C1 segment of cervical spinal cord (tissue), 14 donors: ENCODE results near the gene SLC25A34.

Experiments used
- DNase-seq, 14 donors: peaks; one replicate each; lab custom pipeline; 2025; lab: John Stamatoyannopoulos, UW

SLC25A34 gene

DNA sequence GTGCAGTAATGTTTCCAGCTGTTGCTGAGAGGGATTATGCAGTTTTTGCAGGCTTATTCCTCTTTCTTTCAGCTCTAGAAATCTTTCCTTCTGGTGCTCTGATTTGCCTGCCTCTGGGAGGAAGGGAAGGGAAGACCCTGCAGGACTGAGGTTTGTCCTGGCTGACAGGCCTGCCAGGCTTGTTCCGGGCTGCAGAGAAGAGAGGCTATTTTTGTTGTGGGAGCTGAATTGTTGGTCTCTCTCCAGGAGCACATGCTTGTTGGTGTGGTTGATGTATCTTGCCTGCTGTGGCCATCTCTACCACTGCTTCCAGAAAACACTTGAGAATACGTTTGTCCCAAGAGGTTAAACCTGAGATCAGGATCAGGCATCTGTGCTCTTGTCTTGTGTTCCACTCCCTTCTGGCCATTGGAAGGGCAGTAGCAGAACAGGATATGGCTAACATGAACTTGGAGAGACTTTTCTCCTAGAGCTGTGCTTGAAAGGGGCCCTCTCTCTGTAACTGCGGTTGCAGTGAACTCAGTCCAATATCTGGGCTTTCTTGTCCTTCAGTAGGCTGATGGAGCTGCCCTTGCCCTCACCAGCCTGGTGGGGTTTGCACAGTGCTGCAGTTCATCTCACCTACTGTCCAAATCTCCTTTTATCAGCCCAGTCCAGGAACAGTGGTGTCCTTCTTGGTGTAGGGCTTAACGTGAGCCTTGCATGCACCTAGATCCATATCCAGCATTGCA is 21.5 kb upstream of the SLC25A34 start:
- DNase-seq: peak in 10 of 14 donors; percentile 21 to 55 (median 43)

DNA sequence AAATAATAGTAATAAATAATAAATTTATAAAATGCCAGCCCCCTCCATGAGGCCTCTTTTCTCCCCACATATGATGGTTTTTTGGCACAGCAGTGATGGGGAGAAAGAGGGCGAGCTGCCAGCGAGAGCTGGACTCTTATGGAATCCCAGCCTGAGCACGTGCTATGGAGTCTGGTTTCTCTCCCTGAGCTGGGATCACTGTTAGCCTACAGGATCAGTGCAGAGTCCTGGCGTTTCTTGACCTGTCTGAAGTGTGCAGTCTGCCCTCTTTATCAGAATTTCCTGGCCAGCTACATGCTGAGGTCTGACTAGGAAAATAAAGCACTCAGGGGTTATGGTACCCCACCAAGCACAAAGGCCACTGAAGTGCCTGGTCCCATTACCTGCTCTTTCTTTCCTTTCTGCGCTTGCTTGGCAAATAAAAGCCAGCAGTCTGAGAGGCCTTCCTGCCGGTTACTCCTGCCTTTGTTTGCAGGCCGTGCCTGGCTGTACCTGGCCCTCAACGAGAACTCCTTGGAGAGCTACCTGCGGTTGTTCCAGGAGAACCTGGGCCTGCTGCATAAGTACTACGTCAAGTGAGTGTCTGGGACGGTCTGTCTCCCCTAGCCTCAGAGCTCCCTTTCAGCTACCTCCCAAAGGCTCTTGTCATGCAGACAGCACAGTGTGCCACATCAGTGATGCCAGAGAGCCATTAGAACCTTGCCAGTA is 18.5 kb upstream of the SLC25A34 start:
- no peak for DNase-seq

DNA sequence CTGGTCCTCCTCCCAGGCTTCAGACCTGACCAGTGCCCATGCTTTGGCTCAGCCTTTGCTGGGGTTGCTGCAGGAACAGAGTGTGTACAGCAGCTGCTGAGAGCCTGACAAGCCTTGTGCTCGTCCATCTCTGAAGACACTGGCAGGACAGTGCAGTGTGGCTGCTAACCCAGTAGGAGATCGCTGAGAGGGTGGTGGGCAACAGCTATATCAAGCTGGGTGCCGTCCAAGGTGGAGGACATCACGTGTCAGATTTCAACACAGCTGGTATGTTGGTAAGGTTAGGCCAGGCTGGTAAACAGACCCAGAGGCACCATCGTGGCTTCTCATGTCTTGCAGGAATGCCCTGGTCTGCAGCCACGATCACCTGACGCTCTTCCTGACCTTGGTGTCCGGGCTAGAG is 17.9 kb upstream of the SLC25A34 start:
- DNase-seq: no peak

DNA sequence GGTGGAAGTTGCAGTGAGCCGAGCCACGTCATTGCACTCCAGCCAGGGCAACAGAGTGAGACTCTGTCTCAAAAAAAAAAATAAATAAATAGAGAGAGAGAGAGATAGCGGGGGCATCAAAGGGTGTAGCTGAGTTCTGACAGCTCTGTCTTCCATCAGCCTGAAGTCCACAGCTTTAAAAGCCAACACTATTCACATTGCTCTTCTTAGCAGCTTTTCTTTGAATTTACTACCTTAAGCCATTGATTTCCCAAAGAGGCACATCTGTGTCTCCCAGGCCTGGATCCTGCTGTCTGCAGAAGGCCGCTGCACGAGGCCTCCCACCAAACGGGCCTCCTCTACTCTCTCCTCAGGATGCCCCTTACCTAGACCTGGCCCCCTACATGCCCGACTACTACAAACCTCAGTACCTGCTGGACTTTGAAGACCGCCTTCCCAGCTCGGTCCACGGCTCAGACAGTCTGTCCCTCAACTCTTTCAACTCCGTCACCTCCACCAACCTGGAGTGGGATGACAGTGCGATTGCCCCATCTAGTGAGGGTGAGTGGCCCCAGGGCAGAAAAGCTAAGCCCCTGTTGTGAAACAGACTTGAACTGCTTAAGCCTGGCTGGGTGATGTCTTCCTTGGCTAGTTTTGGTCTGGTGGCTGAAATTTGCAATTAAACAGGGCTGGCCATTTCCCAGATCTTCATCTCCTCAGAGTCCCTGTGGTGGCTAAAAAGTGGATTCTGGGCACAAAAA is 16.5 kb upstream of the SLC25A34 start:
- no peak for DNase-seq

DNA sequence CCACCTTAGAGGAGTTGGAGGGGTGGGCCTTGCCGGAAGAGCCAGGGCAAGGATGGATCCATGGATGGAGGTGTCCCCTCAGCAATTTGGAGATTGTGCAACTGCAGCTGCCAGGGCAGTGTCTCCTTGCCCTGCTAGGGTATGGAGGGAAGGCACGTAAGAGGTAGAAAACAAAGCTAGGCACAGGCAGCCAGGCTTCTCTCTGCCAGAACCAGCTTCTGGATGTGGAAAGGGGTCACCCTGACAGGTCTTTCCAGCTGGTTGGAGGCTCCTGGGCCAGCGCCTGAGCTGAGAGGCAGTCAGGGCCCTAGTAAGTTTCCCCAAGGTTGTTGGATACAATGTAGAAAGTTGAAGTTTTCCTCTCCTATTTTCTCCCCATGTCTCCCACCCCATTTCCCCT is 15.2 kb upstream of the SLC25A34 start:
- DNase-seq: no peak

DNA sequence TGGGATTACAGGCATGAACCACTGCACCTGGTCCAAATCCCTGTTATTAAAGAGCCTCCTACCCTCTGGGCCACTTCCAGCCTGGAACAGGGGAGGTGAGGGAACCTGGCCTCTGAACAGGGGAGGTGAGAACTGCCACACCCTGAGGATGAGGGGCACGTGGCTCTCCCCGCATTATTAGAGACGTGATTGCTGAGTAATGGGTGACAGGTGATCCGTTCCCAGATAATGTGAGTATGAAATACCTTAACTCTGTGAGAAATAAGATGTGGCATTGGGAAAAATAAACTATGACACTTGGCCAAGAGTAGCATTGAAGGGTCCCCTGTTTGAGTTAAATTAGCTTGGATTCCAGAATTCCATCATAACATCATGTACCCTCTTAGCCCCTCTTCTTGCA is 13.6 kb upstream of the SLC25A34 start:
- no peak for DNase-seq

DNA sequence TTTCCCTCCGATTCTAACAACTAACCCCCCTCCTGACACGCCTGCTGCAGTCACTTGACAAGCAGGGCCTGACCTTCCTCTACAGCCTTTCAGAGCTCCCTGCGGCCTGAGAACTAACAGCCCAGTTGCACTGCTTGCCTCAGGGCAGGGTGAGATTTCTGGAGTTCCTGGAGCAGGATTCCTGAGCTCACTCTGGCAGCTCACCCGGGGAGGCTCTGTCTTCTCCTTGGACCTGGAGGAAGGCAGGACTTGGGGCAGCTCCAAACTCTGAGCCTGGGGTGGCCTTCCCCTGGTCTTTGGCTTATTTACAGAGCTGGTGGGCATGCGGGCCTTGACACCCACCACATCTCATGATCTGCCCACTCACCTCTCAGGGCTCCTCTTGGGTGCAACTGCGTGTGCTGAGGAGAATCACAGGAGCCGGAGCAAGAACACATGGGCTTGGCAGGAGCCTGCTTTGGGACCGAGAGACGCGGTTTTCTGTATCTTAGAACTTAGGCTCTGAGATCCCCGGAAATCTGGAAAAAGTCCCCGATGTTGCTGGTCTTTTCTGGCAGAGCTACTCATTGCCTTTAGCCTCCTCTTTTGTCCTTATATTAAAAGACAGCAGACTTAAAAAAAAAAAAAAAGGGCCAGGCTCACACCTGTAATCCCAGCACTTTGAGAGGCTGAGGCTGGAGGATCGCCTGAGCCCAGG is 13.1 kb upstream of the SLC25A34 start:
- DNase-seq: no peak

DNA sequence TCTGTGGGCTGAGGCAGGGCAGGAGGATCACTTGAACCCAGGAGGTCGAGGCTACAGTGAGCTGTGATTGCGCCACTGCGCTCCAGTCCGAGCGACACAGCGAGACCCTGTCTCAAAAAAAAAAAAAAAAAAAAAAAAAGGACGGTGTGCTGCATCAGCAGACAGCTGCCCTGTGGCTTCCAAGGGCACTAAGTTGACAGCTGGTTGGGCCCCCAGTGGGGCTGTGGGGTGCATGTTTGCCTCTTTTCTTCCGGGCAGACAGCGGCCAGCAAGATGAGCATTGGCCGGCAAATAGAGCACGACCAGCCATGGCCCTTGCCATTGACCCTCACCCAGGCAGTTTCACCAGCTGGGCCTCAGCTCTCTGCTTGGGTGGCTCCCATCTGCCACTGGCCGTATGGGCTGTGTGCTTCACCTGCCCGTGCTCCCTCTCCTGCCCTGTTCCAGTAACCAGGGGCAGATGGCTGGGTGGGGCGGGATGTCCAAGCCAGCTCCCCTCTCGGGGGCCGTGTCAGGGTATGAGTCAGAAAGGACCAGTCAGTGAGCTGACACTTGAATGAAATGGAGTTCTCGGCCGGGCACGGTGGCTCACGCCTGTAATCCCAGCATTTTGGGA is 12.3 kb upstream of the SLC25A34 start:
- peak in 1 of 14 donors; percentile 58 for DNase-seq

DNA sequence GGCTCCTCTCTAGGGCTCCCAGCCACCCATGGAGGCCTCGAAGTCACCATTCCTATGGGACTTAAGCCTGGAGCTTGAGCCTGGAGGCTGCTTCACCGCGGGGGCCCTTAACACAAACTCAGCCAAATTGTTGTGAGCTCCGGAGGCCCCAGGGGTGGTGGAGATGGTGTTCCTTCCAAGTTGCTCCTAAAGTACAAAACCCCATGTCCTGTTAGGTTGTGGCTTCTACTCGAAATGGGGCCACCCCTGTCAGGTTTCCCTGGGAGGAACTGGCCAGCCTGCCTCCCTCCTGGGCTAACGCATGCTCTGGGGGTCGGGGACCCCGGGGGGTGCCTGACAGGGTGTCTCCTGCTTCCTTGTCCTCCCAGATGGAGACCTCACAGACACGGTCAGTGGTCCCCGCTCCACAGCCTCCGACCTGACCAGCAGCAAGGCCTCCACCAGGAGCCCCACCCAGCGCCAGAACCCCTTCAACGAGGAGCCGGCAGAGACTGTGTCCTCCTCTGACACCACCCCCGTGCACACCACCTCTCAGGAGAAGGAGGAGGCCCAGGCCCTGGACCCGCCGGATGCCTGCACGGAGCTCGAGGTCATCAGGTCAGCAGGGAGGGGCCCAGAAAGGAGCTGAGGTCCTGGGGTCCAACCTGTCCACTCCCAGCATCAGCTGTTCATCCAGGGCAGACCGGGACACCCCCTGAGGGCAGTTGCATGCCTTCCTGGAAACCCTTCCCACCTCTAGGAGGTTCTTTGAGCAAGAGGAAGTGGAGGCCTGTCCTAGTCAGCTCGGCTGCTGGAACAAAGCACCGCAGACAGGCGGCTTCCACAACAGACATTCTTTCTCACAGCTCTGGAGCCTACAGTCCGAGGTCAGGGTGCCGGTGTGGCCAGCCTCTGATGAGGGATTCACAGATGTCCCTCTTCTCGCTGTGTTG is 10.8 kb upstream of the SLC25A34 start:
- DNase-seq: no peak

DNA sequence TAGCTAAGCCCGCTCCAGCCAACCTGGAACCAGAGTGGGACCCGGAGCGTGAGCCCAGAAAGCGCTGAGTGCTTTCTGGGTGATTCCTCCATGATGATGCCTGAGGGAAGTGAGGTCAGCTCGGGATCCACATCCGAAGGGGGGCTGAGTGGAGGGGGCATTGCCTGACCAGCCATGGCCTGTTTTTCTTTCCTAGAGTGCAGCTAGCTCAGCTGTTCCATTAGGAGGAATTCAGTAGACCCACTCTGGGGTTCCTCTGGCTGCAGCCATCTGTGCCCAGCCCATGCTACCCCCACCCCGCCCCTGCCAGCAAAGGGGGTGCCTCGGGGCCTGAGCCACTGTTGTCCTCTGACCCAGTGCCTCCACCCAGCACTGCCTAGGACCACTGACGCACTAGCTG is 9.6 kb upstream of the SLC25A34 start:
- DNase-seq: no peak

DNA sequence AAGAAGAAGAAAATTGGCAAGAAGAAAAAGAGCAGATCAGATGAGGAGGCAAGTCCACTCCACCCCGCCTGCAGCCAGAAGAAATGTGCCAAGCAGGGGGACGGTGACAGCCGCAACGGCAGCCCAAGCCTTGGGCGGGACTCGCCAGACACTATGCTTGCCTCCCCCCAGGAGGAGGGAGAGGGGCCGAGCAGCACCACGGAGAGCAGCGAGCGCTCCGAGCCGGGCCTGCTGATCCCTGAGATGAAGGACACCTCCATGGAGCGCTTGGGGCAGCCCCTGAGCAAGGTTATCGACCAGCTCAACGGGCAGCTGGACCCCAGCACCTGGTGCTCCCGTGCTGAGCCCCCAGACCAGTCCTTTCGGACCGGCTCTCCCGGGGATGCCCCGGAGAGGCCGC is 9.0 kb upstream of the SLC25A34 start:
- DNase-seq: no peak

DNA sequence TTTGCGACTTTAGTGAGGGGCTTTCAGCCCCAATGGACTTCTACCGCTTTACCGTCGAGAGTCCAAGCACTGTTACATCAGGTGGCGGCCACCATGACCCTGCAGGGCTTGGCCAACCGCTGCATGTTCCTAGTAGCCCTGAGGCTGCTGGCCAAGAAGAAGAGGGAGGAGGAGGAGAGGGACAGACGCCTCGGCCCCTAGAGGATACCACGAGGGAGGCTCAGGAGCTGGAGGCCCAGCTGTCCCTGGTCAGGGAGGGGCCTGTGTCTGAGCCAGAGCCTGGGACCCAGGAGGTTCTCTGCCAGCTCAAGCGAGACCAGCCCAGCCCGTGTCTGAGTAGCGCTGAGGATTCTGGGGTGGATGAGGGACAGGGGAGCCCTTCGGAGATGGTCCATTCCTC is 8.6 kb upstream of the SLC25A34 start:
- DNase-seq: no peak

DNA sequence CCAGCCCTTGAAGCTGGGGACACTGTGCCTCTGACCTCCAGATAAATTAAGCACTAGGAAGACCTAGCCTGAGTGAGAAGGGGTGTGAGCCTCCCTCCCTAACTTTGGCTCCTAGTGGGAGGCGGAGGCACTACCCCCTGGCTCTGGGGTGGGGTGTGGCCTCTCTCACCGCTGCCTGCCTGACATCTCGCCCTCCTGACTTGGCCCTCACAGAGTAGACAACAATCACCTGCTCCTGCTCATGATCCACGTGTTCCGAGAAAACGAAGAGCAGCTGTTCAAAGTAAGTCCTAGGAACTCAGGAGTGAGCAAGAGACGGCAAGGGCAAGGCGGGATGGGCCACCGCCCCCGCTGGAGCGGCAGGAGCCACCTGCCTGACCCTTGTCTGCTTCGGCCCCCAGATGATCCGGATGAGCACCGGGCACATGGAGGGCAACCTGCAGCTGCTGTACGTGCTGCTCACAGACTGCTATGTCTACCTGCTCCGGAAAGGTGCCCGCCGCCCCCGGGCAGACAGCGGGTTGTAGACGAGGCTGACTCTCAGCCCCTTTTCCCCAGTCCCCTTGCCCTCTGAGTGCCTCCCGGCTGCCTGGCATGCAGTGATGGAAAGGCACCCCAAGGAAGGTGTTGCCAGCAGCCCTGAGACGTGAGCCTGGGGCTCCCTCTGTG is 8.1 kb upstream of the SLC25A34 start:
- DNase-seq: no peak

DNA sequence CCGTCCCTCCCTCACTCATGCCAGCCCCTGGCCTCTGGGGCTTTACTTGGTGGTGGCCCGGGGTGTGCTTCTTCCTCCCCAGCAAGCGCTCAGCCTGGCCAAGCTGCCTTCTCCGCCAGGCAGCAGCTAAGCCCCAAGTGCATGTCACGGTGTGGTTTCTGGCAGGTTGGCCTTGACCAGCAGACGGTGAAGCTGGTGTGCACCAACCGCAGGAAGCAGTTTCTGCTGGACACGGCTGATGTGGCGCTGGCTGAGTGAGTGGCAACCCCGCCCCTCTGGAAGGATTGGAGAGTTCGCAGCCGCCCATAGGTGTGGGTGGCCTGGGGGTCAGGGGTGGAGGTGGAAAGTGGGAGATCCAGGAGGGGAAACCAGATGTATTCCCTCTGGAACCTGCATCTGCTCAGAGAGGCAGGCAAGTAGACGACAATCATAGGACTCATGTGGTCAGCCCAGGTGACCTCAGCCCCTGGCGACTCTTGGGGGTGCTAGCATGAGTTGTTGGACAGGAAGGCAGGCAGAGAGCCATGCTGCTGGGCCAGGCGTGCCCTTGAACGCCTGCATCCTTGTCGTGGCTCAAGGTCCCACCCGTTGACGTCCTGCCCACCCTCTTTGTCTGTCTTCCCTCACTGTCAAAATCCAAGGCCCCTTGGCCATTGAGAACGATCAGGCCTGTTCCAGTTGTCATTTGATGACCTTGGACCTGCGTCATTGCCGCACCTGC is 7.0 kb upstream of the SLC25A34 start:
- no peak for DNase-seq

DNA sequence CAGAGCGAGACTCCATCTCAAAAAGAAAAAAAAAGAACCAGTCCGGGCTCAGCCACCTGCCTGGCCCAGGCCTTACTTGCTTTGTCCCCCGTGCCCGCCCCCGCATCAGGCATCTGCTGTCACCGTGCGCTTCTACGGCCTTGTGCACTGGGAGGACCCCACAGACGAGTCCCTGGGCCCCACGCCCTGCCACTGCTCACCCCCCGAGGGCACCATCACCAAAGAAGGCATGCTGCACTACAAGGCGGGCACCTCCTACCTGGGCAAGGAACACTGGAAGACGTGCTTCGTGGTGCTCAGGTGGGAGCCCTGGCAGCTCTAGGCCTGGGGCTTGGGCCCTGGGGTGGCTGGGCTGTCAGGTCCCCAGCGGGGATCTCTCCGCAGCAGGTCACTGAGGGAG is 5.6 kb upstream of the SLC25A34 start:
- no peak for DNase-seq

DNA sequence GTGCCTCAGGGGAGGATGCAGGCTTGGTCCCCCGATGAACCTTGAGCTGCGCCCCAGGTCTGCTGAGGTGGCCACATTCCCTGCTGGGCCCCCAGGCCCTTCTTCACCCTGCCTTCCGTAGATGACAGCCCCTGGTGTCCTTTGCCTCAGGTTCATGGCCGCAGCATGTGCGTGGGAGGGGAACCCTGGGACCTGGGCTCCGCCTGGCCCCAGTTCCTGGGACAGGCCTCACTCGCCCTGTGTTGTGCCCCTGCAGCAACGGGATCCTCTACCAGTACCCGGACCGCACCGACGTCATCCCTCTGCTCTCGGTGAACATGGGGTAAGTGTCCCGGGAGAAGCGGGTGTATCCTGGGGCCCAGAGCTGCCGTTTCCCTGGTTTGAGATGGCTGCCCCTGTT is 5.1 kb upstream of the SLC25A34 start:
- DNase-seq: no peak

DNA sequence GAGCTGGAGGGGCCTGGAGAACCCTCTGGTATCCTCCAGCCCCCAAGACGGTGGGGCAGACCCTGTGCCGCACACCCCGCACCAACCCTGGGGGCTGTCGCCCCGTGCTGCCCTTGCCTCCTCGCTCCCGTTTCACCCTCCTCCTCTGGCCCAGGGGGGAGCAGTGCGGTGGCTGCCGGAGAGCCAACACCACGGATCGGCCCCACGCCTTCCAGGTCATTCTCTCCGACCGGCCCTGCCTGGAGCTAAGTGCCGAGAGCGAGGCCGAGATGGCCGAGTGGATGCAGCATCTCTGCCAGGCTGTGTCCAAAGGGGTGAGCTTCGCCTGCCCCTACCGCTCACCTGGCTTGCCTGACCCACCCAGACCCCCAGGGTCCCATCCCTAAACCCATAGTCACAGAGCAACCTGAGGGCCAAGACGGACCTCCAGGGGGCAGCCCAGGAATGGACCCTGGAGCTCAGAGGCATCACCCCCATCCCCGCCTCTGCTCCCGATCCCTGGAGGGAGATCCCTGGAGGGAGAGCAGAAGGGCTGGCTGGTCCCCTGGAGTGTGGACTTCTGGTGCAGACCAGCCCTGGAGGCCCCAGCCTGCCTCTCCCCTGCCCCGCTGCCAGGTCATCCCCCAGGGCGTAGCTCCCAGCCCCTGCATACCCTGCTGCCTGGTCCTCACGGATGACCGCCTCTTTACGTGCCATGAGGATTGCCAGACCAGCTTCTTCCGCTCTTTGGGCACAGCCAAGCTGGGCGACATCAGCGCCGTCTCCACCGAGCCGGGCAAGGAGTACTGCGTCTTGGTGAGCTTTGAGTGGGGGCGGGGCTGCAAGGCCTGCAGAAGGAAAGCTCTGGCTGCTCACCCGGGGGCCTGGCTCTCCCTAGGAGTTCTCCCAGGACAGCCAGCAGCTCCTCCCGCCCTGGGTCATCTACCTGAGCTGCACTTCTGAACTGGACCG is 4.0 kb upstream of the SLC25A34 start:
- DNase-seq: peak in 1 of 14 donors; percentile 35

DNA sequence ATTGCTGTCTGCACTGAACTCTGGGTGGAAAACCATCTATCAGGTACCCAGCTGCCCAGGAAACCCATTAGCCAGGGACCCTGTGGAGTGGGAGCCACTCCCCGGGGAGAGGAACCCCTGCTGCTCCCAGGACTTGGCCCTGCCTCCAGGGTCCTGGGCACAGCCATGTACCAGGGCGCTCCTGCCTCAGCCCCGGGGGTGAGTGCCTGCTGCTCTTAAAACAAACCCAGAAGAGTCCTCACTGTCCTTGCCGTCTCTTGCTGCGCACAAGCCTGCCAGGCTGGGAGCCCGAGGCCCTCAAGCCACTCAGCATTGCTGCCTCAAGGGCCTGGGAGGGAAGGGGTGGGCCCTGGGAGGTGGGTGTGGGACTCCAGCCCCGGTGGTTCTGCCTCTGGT is 3.4 kb upstream of the SLC25A34 start:
- DNase-seq: no peak
